GM12878 (cell line): ENCODE results near the gene ZNF581. TPM values are rescaled to one million over a fixed set of nuclear protein-coding genes. Genes with fewer than 3 reads are reported as not detected.
A peak's percentile ranks its signal among the peaks of the same experiment; 100 is the strongest.

Source experiments
- BCLAF1 ChIP-seq: fragments of 450-650 bp; IDR thresholded peaks from 2 replicates; pipeline ENCODE4 v1.6.1; 2017; ENCODE audit warnings: antibody characterized with exemption, mild to moderate bottlenecking, moderate library complexity
- BRCA1 ChIP-seq: IDR thresholded peaks from 2 replicates; pipeline ENCODE4 v1.6.1; 2011; ENCODE audit warnings: low read depth, low read length, improper control_type of control experiment
- CEBPZ ChIP-seq: fragments of 150-350 bp; IDR thresholded peaks from 2 replicates; pipeline ENCODE4 v1.6.1; 2016; ENCODE audit warnings: low read depth, low read length
- CHD4 ChIP-seq: fragments of 200-600 bp; sonication (generic); IDR thresholded peaks from 2 replicates; pipeline ENCODE4 v1.6.1; 2016; ENCODE audit warnings: mild to moderate bottlenecking
- EGR1 ChIP-seq, 2 experiments: IDR thresholded peaks; 1 replicate in 1 of 2; 2 replicates in 1 of 2; pipeline ENCODE4 v1.6.1; 2011 to 2012; ENCODE audit warnings: low read depth in 2 of 2, low read length in 2 of 2, borderline replicate concordance in 1 of 2, mild to moderate bottlenecking in 1 of 2, moderate library complexity in 1 of 2
- HCFC1 ChIP-seq: fragments of 150-350 bp; IDR thresholded peaks from 2 replicates; pipeline ENCODE4 v1.6.1; 2014; ENCODE audit warnings: low read length
- MAX ChIP-seq: IDR thresholded peaks from 2 replicates; pipeline ENCODE4 v1.6.1; 2012; ENCODE audit warnings: low read depth, low read length, improper control_type of control experiment
- MYC ChIP-seq: IDR thresholded peaks from 2 replicates; pipeline ENCODE4 v1.6.1; 2011; ENCODE audit warnings: mild to moderate bottlenecking, low read length, moderate library complexity, inconsistent platforms; ENCODE audit not compliant: insufficient read depth, insufficient replicate concordance, insufficient read length, severe bottlenecking
- NFXL1 ChIP-seq: fragments of 450-650 bp; IDR thresholded peaks from 2 replicates; pipeline ENCODE4 v1.6.1; 2017; ENCODE audit warnings: antibody characterized with exemption, mild to moderate bottlenecking, borderline replicate concordance
- NR2C2 ChIP-seq: IDR thresholded peaks from 2 replicates; pipeline ENCODE4 v1.6.1; 2011; ENCODE audit warnings: borderline replicate concordance, low read depth; ENCODE audit not compliant: control insufficient read depth, insufficient read length
- PKNOX1 ChIP-seq: fragments of 450-650 bp; IDR thresholded peaks from 2 replicates; pipeline ENCODE4 v1.6.1; 2016; ENCODE audit warnings: mild to moderate bottlenecking
- RAD51 ChIP-seq: fragments of 450-650 bp; IDR thresholded peaks from 2 replicates; pipeline ENCODE4 v1.6.1; 2016; ENCODE audit warnings: moderate library complexity, mild to moderate bottlenecking, inconsistent platforms
- SREBF1 ChIP-seq: IDR thresholded peaks from 2 replicates; pipeline ENCODE4 v1.6.1; 2012; ENCODE audit warnings: mild to moderate bottlenecking, low read length
- STAT1 ChIP-seq: fragments of 450-650 bp; conservative IDR thresholded peaks from 2 replicates; pipeline ENCODE4 v1.6.1; 2014; ENCODE audit warnings: antibody characterized with exemption, mild to moderate bottlenecking
- TAF1 ChIP-seq: IDR thresholded peaks from 2 replicates; pipeline ENCODE4 v1.6.1; 2011; ENCODE audit warnings: mild to moderate bottlenecking, low read depth, low read length, borderline replicate concordance
- TARDBP ChIP-seq: IDR thresholded peaks from 2 replicates; pipeline ENCODE4 v1.6.1; 2016; ENCODE audit warnings: borderline replicate concordance
- USF1 ChIP-seq: IDR thresholded peaks from 2 replicates; pipeline ENCODE4 v1.6.1; 2011; ENCODE audit warnings: borderline replicate concordance, low read depth, mild to moderate bottlenecking, moderate library complexity, mixed read lengths, low read length; ENCODE audit not compliant: insufficient read depth; ENCODE audit errors: extremely low read length
- ZBTB33 ChIP-seq: fragments of 450-650 bp; IDR thresholded peaks from 2 replicates; pipeline ENCODE4 v1.6.1; 2017; ENCODE audit warnings: mild to moderate bottlenecking
- polyA plus RNA-seq, 11 experiments: library from polyadenylated mRNA; depleted of rRNA in 4 of 11; unstranded in 6 of 11; stranded (reverse) in 5 of 11; fragments of >200 nt; fragmentation: Nextera tagmentation in 4 of 11; fragmentation: Illumina TruSeq in 1 of 11; extraction: Ambion mirVana in 4 of 11; extraction: Trizol in 1 of 11; gene quantifications; 1 replicate in 1 of 11; 2 replicates in 10 of 11; pipeline versions ENCODE4 v1.2.1 to v1.2.3, GENCODE V29; 2011 to 2016; ENCODE audit warnings: inconsistent platforms in 2 of 11, missing spikeins in 2 of 11, low read depth in 1 of 11
- total RNA-seq, 4 experiments: library from RNA; depleted of rRNA in 3 of 4; stranded (reverse); fragments of >200 nt in 3 of 4; fragmentation: Illumina TruSeq in 1 of 4; extraction: Trizol in 1 of 4; gene quantifications; 2 replicates each; pipeline versions ENCODE4 v1.2.1 to v1.2.3, GENCODE V29; 2013 to 2021

Gene ZNF581
- total and polyA plus RNA-seq, 10 of the 15 experiments (the other 5 are each of a cell fraction or from before 2014, with no cell fraction given), result 4.7 to 45.4 (median 22.2) TPM

- TF ChIP-seq BCLAF1 (no peak), RAD51 (no peak), EGR1 (IDR thresholded peaks at IDR 0.05; ENCODE audit: borderline replicate concordance in 1 of 2, low read depth in 2 of 2, low read length in 2 of 2) (peak in 1 of 2 experiments; percentile 8; a peak in 1 of 3 replicates), ZBTB33 (no peak), CEBPZ (no peak), NFXL1 (no peak), TARDBP (no peak), HCFC1 (peak; percentile 24; the same call in 1 of the 2 replicates), STAT1 (no peak), MAX (no peak), NR2C2 (no peak), BRCA1 (no peak), PKNOX1 (no peak), MYC (no peak), CHD4 (no peak), USF1 (no peak), SREBF1 (no peak), TAF1 (peak; percentile 95)
These were observed 19.1 kb upstream of the ZNF581 start, which contains the start of gene ZNF784 (continued) for GRCh38 chr19:55624109-55625003.
